K562 (cell line): ENCODE measurements around the gene RNF2. TPM values are rescaled to one million over a fixed set of nuclear protein-coding genes. Genes with fewer than 3 reads are reported as not detected.

Experiments
- ATF3 ChIP-seq, 2 experiments: fragments of 450-650 bp in 1 of 2; sonication (generic) in 1 of 2; formaldehyde crosslinking in 1 of 2; IDR thresholded peaks in 1 of 2; conservative IDR thresholded peaks in 1 of 2; 2 replicates each; pipeline versions ENCODE4 v1.6.1 to v1.8.1; 2016 to 2023; ENCODE audit warnings: mild to moderate bottlenecking in 2 of 2, moderate library complexity in 2 of 2, inconsistent platforms in 1 of 2, missing genetic modification reagents in 1 of 2
- C11orf30 ChIP-seq: fragments of 450-650 bp; IDR thresholded peaks from 2 replicates; pipeline ENCODE4 v1.6.1; 2016; ENCODE audit warnings: low read depth, mild to moderate bottlenecking
- CEBPB ChIP-seq: fragments of 450-650 bp; IDR thresholded peaks from 2 replicates; pipeline ENCODE4 v1.6.1; 2016; ENCODE audit warnings: missing genetic modification characterization, missing compliant biosample characterization
- CREM ChIP-seq: IDR thresholded peaks from 2 replicates; pipeline ENCODE4 v1.6.1; 2014; ENCODE audit warnings: antibody characterized with exemption, low read depth
- DLX4 ChIP-seq: fragments of 250-450 bp; sonication (Bioruptor Pico); IDR thresholded peaks from 2 replicates; pipeline ENCODE4 v1.6.1; 2021; ENCODE audit warnings: mild to moderate bottlenecking
- DPF2 ChIP-seq: fragments of 450-650 bp; IDR thresholded peaks from 2 replicates; pipeline ENCODE4 v1.6.1; 2016
- EHMT2 ChIP-seq: fragments of 450-650 bp; IDR thresholded peaks from 2 replicates; pipeline ENCODE4 v1.6.1; 2018; ENCODE audit warnings: antibody characterized with exemption
- FOXK2 ChIP-seq, 2 experiments: fragments of 450-650 bp; IDR thresholded peaks in 1 of 2; conservative IDR thresholded peaks in 1 of 2; 2 replicates each; pipeline ENCODE4 v1.6.1; 2016; ENCODE audit warnings: low read depth in 2 of 2, mild to moderate bottlenecking in 1 of 2
- HDGF ChIP-seq: fragments of 450-650 bp; IDR thresholded peaks from 2 replicates; pipeline ENCODE4 v1.6.1; 2016
- JUN ChIP-seq, 2 experiments: sonication (generic) in 1 of 2; formaldehyde crosslinking in 1 of 2; IDR thresholded peaks; 2 replicates each; pipeline versions ENCODE4 v1.6.1 to v1.8.0; 2012 to 2022; ENCODE audit warnings: borderline replicate concordance in 2 of 2, mild to moderate bottlenecking in 2 of 2, improper control_type of control experiment in 1 of 2, low read depth in 1 of 2, low read length in 1 of 2, missing genetic modification reagents in 1 of 2
- MAFG ChIP-seq: fragments of 450-650 bp; conservative IDR thresholded peaks from 2 replicates; pipeline ENCODE4 v1.6.1; 2016; ENCODE audit warnings: missing genetic modification characterization, missing compliant biosample characterization
- NFE2 ChIP-seq: IDR thresholded peaks from 2 replicates; pipeline ENCODE4 v1.6.1; 2014; ENCODE audit warnings: antibody characterized with exemption, low read depth
- RBM17 ChIP-seq: fragments of 200-400 bp; formaldehyde crosslinking; IDR thresholded peaks from 2 replicates; pipeline ENCODE4 v1.6.1; 2017; ENCODE audit warnings: low read depth, mild to moderate bottlenecking, low read length, borderline replicate concordance
- REST ChIP-seq, 2 experiments: fragments of 450-650 bp; formaldehyde crosslinking in 1 of 2; IDR thresholded peaks; 2 replicates each; pipeline versions ENCODE4 v1.4.0 to v1.6.1; 2014 to 2020; ENCODE audit warnings: mild to moderate bottlenecking in 2 of 2, borderline replicate concordance in 1 of 2, low read depth in 1 of 2
- SIN3A ChIP-seq, 2 experiments: fragments of 150-350 bp in 1 of 2; IDR thresholded peaks; 2 replicates each; pipeline ENCODE4 v1.6.1; 2011 to 2016; ENCODE audit warnings: borderline replicate concordance in 2 of 2, low read depth in 2 of 2, low read length in 2 of 2, mild to moderate bottlenecking in 2 of 2, moderate library complexity in 2 of 2; ENCODE audit not compliant: control insufficient read depth in 1 of 2
- SMARCE1 ChIP-seq: fragments of 450-650 bp; IDR thresholded peaks from 2 replicates; pipeline ENCODE4 v1.7.1; 2016; ENCODE audit warnings: mild to moderate bottlenecking
- ZNF184 ChIP-seq: sonication (generic); formaldehyde crosslinking; IDR thresholded peaks from 2 replicates; pipeline ENCODE4 v1.5.0; 2020; ENCODE audit warnings: missing genetic modification reagents
- ZNF384 ChIP-seq: IDR thresholded peaks from 2 replicates; pipeline ENCODE4 v1.6.1; 2012; ENCODE audit warnings: low read depth, low read length, improper control_type of control experiment
- polyA plus RNA-seq, 8 experiments: library from polyadenylated mRNA; depleted of rRNA in 4 of 8; stranded (reverse) in 5 of 8; unstranded in 3 of 8; fragments of >200 nt; fragmentation: Nextera tagmentation in 2 of 8; fragmentation: Illumina TruSeq in 1 of 8; extraction: Ambion mirVana in 2 of 8; extraction: Trizol in 1 of 8; gene quantifications; 2 replicates each; pipeline versions ENCODE4 v1.2.1 to v1.2.3, GENCODE V29; 2011 to 2014; ENCODE audit warnings: inconsistent platforms in 1 of 8, missing spikeins in 1 of 8
- total RNA-seq, 7 experiments: library from RNA; depleted of rRNA in 6 of 7; stranded (reverse); fragments of >200 nt in 6 of 7; fragmentation: Illumina TruSeq in 2 of 7; extraction: Trizol in 2 of 7; gene quantifications; 2 replicates each; pipeline versions ENCODE4 v1.2.1 to v1.2.3, GENCODE V29; 2011 to 2021; ENCODE audit warnings: low replicate concordance in 1 of 7

RNF2 gene
- total and polyA plus RNA-seq, 9 of the 15 experiments (the other 6 are each of a cell fraction or from before 2014, with no cell fraction given) = 7.1 to 66.5 (median 32.9) TPM

GRCh38 chr1:185017338-185017737 is 28.0 kb upstream of the RNF2 start (continued):
- TF ChIP-seq MAFG (tag) (peak; percentile 81), ZNF384 (no peak), ZNF184 (CRISPR knock-in tag) (no peak), JUN (IDR thresholded peaks at IDR 0.05; ENCODE audit: borderline replicate concordance, low read depth, low read length) (peak; percentile 82), JUN (CRISPR knock-in tag; IDR thresholded peaks at IDR 0.05; ENCODE audit: borderline replicate concordance) (no peak), REST (IDR thresholded peaks at IDR 0.05; ENCODE audit: borderline replicate concordance) (peak; percentile 65), REST (CRISPR knock-in tag; IDR thresholded peaks at IDR 0.05; ENCODE audit: low read depth) (no peak), CEBPB (tag) (peak; percentile 86), SMARCE1 (0 out of 2 replicates have a peak, but pooled peaks have one; percentile 18), ATF3 (IDR thresholded peaks at IDR 0.05) (peak; percentile 92), ATF3 (CRISPR knock-in tag; conservative IDR thresholded peaks at IDR 0.05) (0 out of 2 replicates have a peak, but pooled peaks have one; percentile 67), C11orf30 (peak; percentile 72), FOXK2 (conservative IDR thresholded peaks at IDR 0.05 in 1 of 2, IDR thresholded peaks at IDR 0.05 in 1 of 2; ENCODE audit: low read depth in 2 of 2) (peak in 1 of 2 experiments; percentile 56; a peak in 1 of 4 replicates), NFE2 (peak; percentile 37), DPF2 (peak; percentile 60), DLX4 (CRISPR knock-in tag) (no peak), RBM17 (no peak), HDGF (no peak), SIN3A (IDR thresholded peaks at IDR 0.05; ENCODE audit: borderline replicate concordance in 2 of 2, control insufficient read depth in 1 of 2, low read depth in 2 of 2, low read length in 2 of 2) (no peak), CREM (0 out of 2 replicates have a peak, but pooled peaks have one; percentile 24), EHMT2 (peak; percentile 75)
